Activated CD4-positive, alpha-beta T cell treated with anti-CD3 and anti-CD28 coated beads for 36 hours (primary cell): Measurements from ENCODE around the gene TAP1. TPM values are rescaled to one million over a fixed set of nuclear protein-coding genes. Genes with fewer than 3 reads are reported as not detected.
"Not testable (repeated sequence)": the region's sequence is repeated elsewhere in the genome, so short reads cannot be mapped to it uniquely, and the experiment has no call there.

ENCODE experiments used
- ATAC-seq: fragments of 200-7000 bp; cut with Tn5 transposase; one replicate; pipeline ENCODE4 v1.10.0; 2021; ENCODE audit warnings: mild to moderate bottlenecking, moderate library complexity
- CTCF ChIA-PET: fragments of 350-600 bp; sonication (Branson Sonifier 250); formaldehyde crosslinking; loops from one replicate; lab custom pipeline; 2021; ENCODE audit warnings: antibody characterized with exemption; lab: Charles Lee
- POLR2A ChIA-PET: fragments of 350-600 bp; sonication (Branson Sonifier 250); formaldehyde crosslinking; loops from one replicate; lab custom pipeline; 2021; ENCODE audit warnings: antibody characterized with exemption, inconsistent platforms; lab: Charles Lee
- DNase-seq: peaks from one replicate; pipeline ENCODE4 v3.0.0-alpha.2; 2020
- H3K27ac Mint-ChIP-seq: one replicate; pipeline ENCODE4 v1.8.0; 2021; ENCODE audit warnings: mixed read lengths
- H3K27me3 Mint-ChIP-seq: one replicate; pipeline ENCODE4 v1.8.0; 2021; ENCODE audit warnings: mixed read lengths
- H3K36me3 Mint-ChIP-seq: one replicate; pipeline ENCODE4 v1.8.0; 2021; ENCODE audit warnings: low read depth, mixed read lengths
- H3K4me1 Mint-ChIP-seq: one replicate; pipeline ENCODE4 v1.8.0; 2021; ENCODE audit warnings: mixed read lengths
- H3K4me3 Mint-ChIP-seq: one replicate; pipeline ENCODE4 v1.8.0; 2021; ENCODE audit warnings: mild to moderate bottlenecking, moderate library complexity, mixed read lengths
- H3K9me3 Mint-ChIP-seq: one replicate; pipeline ENCODE4 v1.8.0; 2021; ENCODE audit warnings: low read depth, mixed read lengths
- intact Hi-C, 2 experiments: fragments of 100-400 bp; cut with DNase I in 1 of 2; cut with micrococcal nuclease in 1 of 2; formaldehyde crosslinking; loops; one replicate each; pipeline versions ENCODE4 v1.14.2 to v1.15.1; 2022 to 2024; cut with DNase I, micrococcal nuclease
- total RNA-seq, 2 experiments: library from RNA; stranded (reverse); gene quantifications; one replicate each; pipeline ENCODE4 v1.2.3, GENCODE V29; 2021

The TAP1 gene
- total RNA-seq, 2 experiments from 2014 or later = 191 to 255 TPM

DNA sequence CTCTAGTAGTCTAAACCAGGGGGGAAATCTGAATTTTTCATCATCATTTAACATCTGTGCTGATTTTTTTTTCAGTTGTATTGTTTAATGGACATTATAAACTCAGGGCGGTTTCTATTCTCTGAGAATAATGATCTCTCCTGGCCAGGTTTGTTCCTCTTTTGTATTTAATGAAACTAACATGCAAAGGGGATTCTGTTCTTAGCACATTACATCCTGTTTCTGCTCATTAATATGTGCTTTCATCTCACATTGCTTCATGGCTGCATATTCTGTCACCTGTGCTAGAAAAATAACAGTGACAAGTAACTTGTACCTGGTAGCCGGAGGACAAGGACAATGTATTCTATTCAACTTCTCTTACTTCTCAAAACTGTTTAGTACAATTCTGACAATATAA is 37.5 kb downstream of the TAP1 start:
- H3K27ac Mint-ChIP-seq = no peak overlapping the region
- peaks cover 12% of the 10 kb centered on the region for H3K4me1 Mint-ChIP-seq
- ChIA-PET CTCF (interaction anchor here (0.6 kb wide), 1 partner anchor 54 kb away, joined by 3 read pairs; no protein-coding TSS in a partner anchor), POLR2A (no interaction called here)
- H3K4me3 Mint-ChIP-seq = no peak overlapping the region
- no peak for DNase-seq
- intact Hi-C loops = no loop called here
- no peak for ATAC-seq
- no peaks in the 10 kb centered on the region for H3K27me3 Mint-ChIP-seq
- no peaks in the 10 kb centered on the region for H3K9me3 Mint-ChIP-seq
- no peaks in the 10 kb centered on the region for H3K36me3 Mint-ChIP-seq

DNA sequence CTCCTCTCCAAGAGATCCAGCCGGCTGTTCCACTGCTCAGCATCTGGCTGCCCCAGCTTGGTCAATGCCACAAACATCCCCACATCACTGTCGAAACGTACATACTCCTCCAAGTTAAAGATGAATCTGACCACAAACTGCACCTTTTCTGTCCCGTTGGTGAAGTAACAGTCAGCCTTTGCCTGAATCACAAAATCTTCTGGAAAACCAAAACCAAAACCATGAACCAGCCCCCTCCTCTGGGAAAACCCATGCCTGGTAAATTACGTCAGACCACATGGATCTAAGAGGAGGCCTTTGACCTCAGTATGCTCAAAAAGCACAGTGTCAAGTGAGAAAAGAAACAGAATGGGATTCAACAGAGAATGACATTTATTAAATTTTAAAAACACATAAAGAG is 38.4 kb downstream of the TAP1 start:
- no peaks in the 10 kb centered on the region for H3K9me3 Mint-ChIP-seq
- POLR2A ChIA-PET = no interaction called here
- H3K36me3 Mint-ChIP-seq = no peaks in the 10 kb centered on the region
- DNase-seq (no peak), ATAC-seq (no peak)
- no peak overlapping the region for H3K27ac Mint-ChIP-seq
- H3K4me1 Mint-ChIP-seq = peaks cover 12% of the 10 kb centered on the region
- CTCF ChIA-PET = no interaction called here
- H3K4me3 Mint-ChIP-seq = no peak overlapping the region
- intact Hi-C loops = no loop called here
- H3K27me3 Mint-ChIP-seq = no peaks in the 10 kb centered on the region

DNA sequence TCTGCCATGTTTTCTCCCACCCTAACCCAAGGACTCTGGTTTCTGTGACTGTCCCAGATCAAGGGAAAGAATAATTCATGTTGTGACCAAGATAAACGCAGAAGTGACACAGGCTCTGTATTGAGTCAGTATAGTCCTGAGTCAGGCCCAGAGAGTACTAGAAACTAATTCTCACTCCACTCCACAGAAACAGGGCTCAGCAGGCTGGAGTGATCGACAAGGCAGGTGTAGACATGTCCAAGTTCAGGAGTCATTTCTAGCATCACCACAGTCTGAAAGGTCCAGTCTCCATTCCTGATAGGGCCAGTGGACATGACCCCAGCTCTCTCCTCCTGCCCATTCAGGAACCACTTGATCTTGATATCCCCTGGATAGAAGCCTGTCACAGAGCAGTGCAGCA is 39.4 kb downstream of the TAP1 start:
- ChIA-PET CTCF (no interaction called here), POLR2A (no interaction called here)
- H3K27me3 Mint-ChIP-seq = no peaks in the 10 kb centered on the region
- H3K27ac Mint-ChIP-seq = no peak overlapping the region
- no peaks in the 10 kb centered on the region for H3K36me3 Mint-ChIP-seq
- no peaks in the 10 kb centered on the region for H3K9me3 Mint-ChIP-seq
- DNase-seq = no peak
- H3K4me3 Mint-ChIP-seq = no peak overlapping the region
- H3K4me1 Mint-ChIP-seq = peaks cover 5% of the 10 kb centered on the region
- peak; percentile 42 for ATAC-seq
- intact Hi-C loops = no loop called here

DNA sequence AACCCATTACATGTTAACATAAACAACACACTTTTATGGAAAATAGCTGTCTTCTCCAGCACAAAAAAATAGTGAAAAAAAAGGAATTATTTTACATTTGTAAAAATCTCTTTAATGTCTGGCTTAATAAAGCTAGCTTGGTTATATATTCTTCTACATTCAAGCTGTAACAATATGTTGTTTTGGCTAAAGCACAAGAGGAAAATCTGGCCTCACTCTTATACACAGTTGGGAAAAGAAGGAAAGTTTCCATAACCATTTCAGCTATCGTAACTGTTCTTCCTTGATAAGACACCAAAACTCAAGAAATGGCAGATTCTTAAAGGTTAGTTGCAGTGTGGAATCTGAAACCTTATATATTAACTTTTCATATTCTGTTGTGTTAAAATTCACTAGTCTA is 44.3 kb downstream of the TAP1 start:
- ATAC-seq (no peak), DNase-seq (no peak)
- intact Hi-C loops = no loop called here
- Mint-ChIP-seq H3K36me3 (no peaks in the 10 kb centered on the region), H3K4me3 (no peak overlapping the region), H3K27ac (no peak overlapping the region), H3K9me3 (no peaks in the 10 kb centered on the region), H3K27me3 (peaks cover 15% of the 10 kb centered on the region), H3K4me1 (peaks cover 7% of the 10 kb centered on the region)
- POLR2A ChIA-PET = no interaction called here
- CTCF ChIA-PET = interaction anchor here (0.7 to 2.4 kb wide), 8 partner anchors 12 to 209 kb away, joined by 3 to 9 read pairs (median 3); partner anchors contain the start of gene TAP2

DNA sequence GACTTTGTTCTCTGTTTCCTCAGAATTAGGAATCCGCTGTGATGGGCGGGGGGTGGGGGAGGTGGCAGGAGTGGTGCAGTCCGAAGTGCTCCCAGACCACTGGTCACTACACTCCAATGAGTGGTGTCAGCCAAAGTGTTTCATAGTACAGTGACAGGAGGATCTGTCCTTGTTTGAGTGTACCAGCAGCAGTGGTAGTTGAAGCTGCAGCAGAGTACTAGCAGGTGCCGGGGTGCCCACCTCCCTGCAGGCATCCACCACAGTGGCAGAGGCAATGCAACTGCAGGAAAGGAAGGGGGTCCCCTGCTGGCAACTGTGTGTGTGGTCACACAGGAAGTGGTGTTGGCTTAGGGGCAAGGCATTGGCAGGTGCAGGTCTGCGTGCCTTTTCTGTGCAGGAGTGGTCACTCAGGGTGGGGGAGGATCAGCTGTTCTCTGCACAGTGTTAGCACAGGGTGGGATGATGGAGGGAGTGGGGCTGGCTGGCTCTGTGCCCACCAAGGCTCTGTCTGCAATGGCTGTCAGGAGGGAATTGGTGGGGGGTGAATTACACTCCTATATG is 46.4 kb downstream of the TAP1 start:
- Mint-ChIP-seq H3K27me3 (peaks cover 29% of the 10 kb centered on the region), H3K27ac (no peak overlapping the region), H3K9me3 (no peaks in the 10 kb centered on the region), H3K36me3 (no peaks in the 10 kb centered on the region), H3K4me1 (peaks cover 7% of the 10 kb centered on the region), H3K4me3 (no peak overlapping the region)
- ATAC-seq (no peak), DNase-seq (no peak)
- ChIA-PET CTCF (interaction anchor here (1.2 kb wide), 1 partner anchor 393 kb away, joined by 3 read pairs; no protein-coding TSS in a partner anchor), POLR2A (no interaction called here)
- intact Hi-C loops = no loop called here

DNA sequence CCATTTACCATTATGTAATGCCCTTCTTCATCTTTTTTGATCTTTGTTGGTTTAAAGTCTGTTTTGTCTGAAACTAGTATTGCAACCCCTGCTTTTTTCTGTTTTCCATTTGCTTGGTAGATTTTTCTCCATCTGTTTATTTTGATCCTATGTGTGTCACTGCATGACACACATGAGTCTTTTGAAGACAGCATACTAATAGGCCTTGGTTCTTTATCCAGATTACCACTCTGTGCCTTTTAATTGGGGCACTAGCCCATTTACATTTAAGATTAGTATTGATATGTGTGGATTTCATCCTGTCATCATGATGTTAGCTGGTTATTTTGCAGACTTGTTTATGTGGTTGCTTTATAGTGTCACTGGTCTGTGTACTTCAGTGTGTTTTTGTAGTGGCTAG is 48.1 kb downstream of the TAP1 start:
- H3K4me1 Mint-ChIP-seq, H3K4me3 Mint-ChIP-seq, H3K36me3 Mint-ChIP-seq, H3K9me3 Mint-ChIP-seq, POLR2A ChIA-PET, H3K27ac Mint-ChIP-seq, intact Hi-C loops, DNase-seq: not testable (repeated sequence)
- CTCF ChIA-PET = interaction anchor here (0.6 to 3.6 kb wide), 5 partner anchors 12 to 1642 kb away, joined by 3 to 10 read pairs (median 4); partner anchors contain the start of gene HLA-DMB
- peaks cover 31% of the 10 kb centered on the region for H3K27me3 Mint-ChIP-seq
- peak; percentile 33 for ATAC-seq

DNA sequence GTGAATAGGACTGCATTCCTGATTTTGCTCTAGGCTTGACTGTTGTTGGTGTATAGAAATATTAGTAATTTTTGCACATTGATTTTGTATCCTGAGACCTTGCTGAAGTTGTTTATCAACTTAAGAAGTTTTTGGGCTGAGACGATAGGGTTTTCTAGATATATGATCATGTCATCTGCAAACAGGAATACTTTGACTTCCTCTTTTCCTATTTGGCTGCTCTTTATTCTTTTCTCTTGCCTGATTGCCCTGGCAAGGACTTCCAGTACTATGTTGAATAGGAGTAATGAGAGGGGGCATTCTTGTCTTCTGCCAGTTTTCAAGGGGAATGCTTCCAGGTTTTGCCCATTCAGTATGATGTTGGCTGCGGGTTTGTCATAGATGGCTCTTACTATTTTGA is 50.1 kb downstream of the TAP1 start:
- Mint-ChIP-seq H3K36me3 (no peaks in the 10 kb centered on the region), H3K27me3 (peaks cover 39% of the 10 kb centered on the region), H3K27ac (no peak overlapping the region), H3K4me3 (no peak overlapping the region), H3K4me1 (peaks cover 7% of the 10 kb centered on the region), H3K9me3 (peaks cover 2% of the 10 kb centered on the region)
- DNase-seq = no peak
- POLR2A ChIA-PET = no interaction called here
- no peak for ATAC-seq
- intact Hi-C loops = no loop called here
- CTCF ChIA-PET = interaction anchor here (0.6 to 3.6 kb wide), 3 partner anchors 10 to 490 kb away, joined by 3 to 9 read pairs (median 4); no protein-coding TSS in a partner anchor

DNA sequence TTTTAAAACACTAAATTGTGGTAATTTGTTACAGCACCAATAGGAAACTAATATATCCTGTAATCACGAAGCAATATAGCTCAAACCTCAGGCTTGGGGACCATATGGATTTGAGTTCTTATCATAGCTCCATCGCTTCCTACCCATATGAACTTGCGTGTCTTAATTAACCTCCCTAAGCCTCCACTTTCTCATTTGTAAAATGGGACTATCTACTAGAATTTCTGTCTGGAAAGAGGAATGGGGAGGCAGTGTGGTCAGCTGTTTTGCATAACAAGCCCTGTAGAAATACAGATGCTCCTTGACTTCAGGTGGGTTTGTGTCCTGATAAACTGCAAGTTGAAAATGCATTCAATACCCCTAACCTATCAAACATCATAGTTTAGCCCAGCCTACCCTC is 53.8 kb downstream of the TAP1 start:
- H3K4me1 Mint-ChIP-seq = peaks cover 11% of the 10 kb centered on the region
- intact Hi-C loops = loop anchor here in 1 of 2 experiments (5.0 kb wide), 3 partner anchors 97 to 367 kb away; no protein-coding TSS in a partner anchor

DNA sequence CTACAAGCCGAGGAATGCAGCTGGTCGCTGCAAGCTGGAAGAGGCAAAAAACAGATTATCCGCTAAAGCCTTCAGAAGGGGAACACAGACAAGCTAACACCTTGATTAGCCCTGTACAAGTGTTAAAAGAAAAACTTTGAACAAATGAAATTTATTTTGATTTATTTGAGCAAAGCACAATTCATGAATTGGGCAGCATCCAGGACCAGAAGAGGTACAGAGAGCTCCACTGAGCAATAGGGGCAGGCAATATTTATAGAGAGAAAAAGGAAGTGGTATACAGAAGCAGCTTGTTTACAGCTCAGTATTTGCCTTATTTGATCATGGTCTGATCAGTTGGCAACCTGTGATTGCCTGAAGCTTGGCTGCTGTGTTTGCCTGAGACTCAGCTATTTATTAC is 54.3 kb downstream of the TAP1 start:
- no peak overlapping the region for H3K4me3 Mint-ChIP-seq
- ChIA-PET POLR2A (no interaction called here), CTCF (interaction anchor here (0.6 to 5.3 kb wide), 10 partner anchors 10 to 1125 kb away, joined by 3 to 30 read pairs (median 4); partner anchors contain the start of gene TAP2)
- no peak for ATAC-seq
- H3K9me3 Mint-ChIP-seq = peaks cover 2% of the 10 kb centered on the region
- H3K27ac Mint-ChIP-seq = no peak overlapping the region
- intact Hi-C loops = loop anchor here in 1 of 2 experiments (5.0 kb wide), 3 partner anchors 97 to 367 kb away; no protein-coding TSS in a partner anchor
- no peaks in the 10 kb centered on the region for H3K36me3 Mint-ChIP-seq
- H3K4me1 Mint-ChIP-seq = peaks cover 16% of the 10 kb centered on the region
- no peak for DNase-seq
- peaks cover 31% of the 10 kb centered on the region for H3K27me3 Mint-ChIP-seq

More for the DNA sequence above, 53.8 kb downstream of the TAP1 start:
- ChIA-PET POLR2A (no interaction called here), CTCF (interaction anchor here (0.6 to 5.3 kb wide), 9 partner anchors 11 to 1125 kb away, joined by 3 to 30 read pairs (median 4); partner anchors contain the start of gene TAP2)
- ATAC-seq (no peak), DNase-seq (no peak)
- peaks cover 2% of the 10 kb centered on the region for H3K9me3 Mint-ChIP-seq
- no peak overlapping the region for H3K4me3 Mint-ChIP-seq
- peaks cover 32% of the 10 kb centered on the region for H3K27me3 Mint-ChIP-seq
- no peak overlapping the region for H3K27ac Mint-ChIP-seq
- no peaks in the 10 kb centered on the region for H3K36me3 Mint-ChIP-seq

DNA sequence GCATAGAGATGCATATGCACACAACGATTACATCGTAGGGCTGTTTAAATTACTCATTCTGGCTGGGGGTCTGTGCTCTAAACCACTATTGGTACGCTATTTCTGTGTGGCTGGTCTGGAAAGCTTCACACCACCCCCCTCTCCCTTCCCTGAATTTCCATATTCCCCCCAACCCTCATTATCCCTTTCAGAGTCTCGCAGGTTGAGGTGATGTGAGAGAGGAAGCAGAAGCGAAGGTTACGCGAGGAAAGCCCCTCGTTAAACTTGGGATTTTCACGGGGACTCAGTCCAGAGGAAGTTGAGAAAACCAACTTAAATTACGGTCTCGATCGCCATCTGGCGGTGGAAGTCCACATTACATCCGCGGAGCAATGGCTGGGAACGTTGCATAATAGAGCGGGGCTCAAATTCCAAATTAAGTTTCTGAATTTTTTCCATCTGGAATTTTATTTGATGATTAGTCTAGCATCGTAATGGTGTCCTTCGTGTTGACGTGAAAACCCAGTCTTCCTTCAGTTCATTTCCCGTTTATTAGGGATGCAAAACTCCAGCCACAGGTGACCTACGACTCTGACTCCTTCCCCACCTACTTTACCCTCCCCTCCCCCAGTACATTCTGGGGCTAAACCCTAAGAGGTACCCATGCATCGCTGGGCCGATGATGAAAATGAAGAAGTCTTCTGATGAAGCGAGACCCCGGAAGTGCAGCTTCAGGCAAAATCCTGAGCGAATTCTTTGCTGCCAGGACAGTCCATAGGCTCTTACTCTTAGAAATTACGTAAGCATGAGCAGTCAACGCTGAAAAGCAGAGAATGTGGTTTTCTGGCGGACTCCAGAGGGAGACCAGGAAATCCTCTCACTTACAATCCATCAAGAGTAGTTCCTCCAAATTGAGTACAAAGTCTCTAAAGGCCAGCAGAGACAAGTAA is 56.4 kb downstream of the TAP1 start:
- H3K4me3 Mint-ChIP-seq = peak overlapping the region; percentile 54
- peaks cover 2% of the 10 kb centered on the region for H3K9me3 Mint-ChIP-seq
- peak; percentile 87 for DNase-seq
- H3K27me3 Mint-ChIP-seq = peaks cover 27% of the 10 kb centered on the region
- ChIA-PET POLR2A (no interaction called here), CTCF (interaction anchor here (0.8 to 5.3 kb wide), 6 partner anchors 11 to 388 kb away, joined by 3 to 30 read pairs (median 10); no protein-coding TSS in a partner anchor)
- intact Hi-C loops = loop anchor here (1.0 to 5.0 kb wide), 9 partner anchors 71 to 384 kb away; no protein-coding TSS in a partner anchor
- H3K36me3 Mint-ChIP-seq = no peaks in the 10 kb centered on the region
- ATAC-seq = peak; percentile 68
- H3K4me1 Mint-ChIP-seq = peaks cover 22% of the 10 kb centered on the region
- H3K27ac Mint-ChIP-seq = peak overlapping the region; percentile 43
